ENCODE data around the gene HNRNPAB. TPM values are rescaled to one million over a fixed set of nuclear protein-coding genes. Genes with fewer than 3 reads are reported as not detected.

The HNRNPAB gene
- total RNA-seq, 1 donor from 2014 or later: 466 TPM

GRCh38 chr5:178201221-178201926 is 3.0 kb upstream of the HNRNPAB start:
- Mint-ChIP-seq H3K27me3 (ENCODE audit: low read depth) (peaks cover 12% of the 10 kb centered on the region), H3K4me3 (peak overlapping the region; percentile 69), H3K4me1 (peaks cover 14% of the 10 kb centered on the region), H3K27ac (ENCODE audit: unreplicated experiment) (no peak overlapping the region), H3K9me3 (no peaks in the 10 kb centered on the region), H3K36me3 (ENCODE audit: low read depth) (peaks cover 14% of the 10 kb centered on the region)
- TF ChIP-seq CTCF (conservative IDR thresholded peaks at IDR 0.05): no peak
- DNase-seq (ENCODE audit: low read depth, low spot score): no peak

GRCh38 chr5:178201927-178202235 is 2.5 kb upstream of the HNRNPAB start:
- Mint-ChIP-seq H3K4me1 (peaks cover 19% of the 10 kb centered on the region), H3K27me3 (ENCODE audit: low read depth) (peaks cover 15% of the 10 kb centered on the region), H3K4me3 (peak overlapping the region; percentile 69), H3K36me3 (ENCODE audit: low read depth) (peaks cover 19% of the 10 kb centered on the region), H3K9me3 (no peaks in the 10 kb centered on the region), H3K27ac (ENCODE audit: unreplicated experiment) (no peak overlapping the region)
- DNase-seq (ENCODE audit: low read depth, low spot score): no peak
- TF ChIP-seq CTCF (conservative IDR thresholded peaks at IDR 0.05): no peak

GRCh38 chr5:178202541-178202940 is 1.8 kb upstream of the HNRNPAB start:
- peak overlapping the region; percentile 86 for H3K4me3 Mint-ChIP-seq
- peaks cover 25% of the 10 kb centered on the region for H3K36me3 Mint-ChIP-seq (ENCODE audit: low read depth)
- no peak overlapping the region for H3K27ac Mint-ChIP-seq (ENCODE audit: unreplicated experiment)
- DNase-seq (ENCODE audit: low read depth, low spot score): no peak
- H3K9me3 Mint-ChIP-seq: no peaks in the 10 kb centered on the region
- no peak for TF ChIP-seq CTCF (conservative IDR thresholded peaks at IDR 0.05)
- H3K27me3 Mint-ChIP-seq (ENCODE audit: low read depth): peaks cover 17% of the 10 kb centered on the region
- H3K4me1 Mint-ChIP-seq: peaks cover 25% of the 10 kb centered on the region

- H3K4me3 Mint-ChIP-seq: peak overlapping the region; percentile 100
- peaks cover 26% of the 10 kb centered on the region for H3K27me3 Mint-ChIP-seq (ENCODE audit: low read depth)
- peaks cover 37% of the 10 kb centered on the region for H3K4me1 Mint-ChIP-seq
- TF ChIP-seq CTCF (conservative IDR thresholded peaks at IDR 0.05): no peak
- DNase-seq (ENCODE audit: low read depth, low spot score): no peak
- H3K27ac Mint-ChIP-seq (ENCODE audit: unreplicated experiment): peak overlapping the region; percentile 99
- no peaks in the 10 kb centered on the region for H3K9me3 Mint-ChIP-seq
- peaks cover 37% of the 10 kb centered on the region for H3K36me3 Mint-ChIP-seq (ENCODE audit: low read depth)
Observed at GRCh38 chr5:178203670-178204181, 607 bp upstream of the HNRNPAB start.

GRCh38 chr5:178204935-178205748 is 809 bp downstream of the HNRNPAB start:
- Mint-ChIP-seq H3K27ac (ENCODE audit: unreplicated experiment) (no peak overlapping the region), H3K4me3 (peak overlapping the region; percentile 95), H3K4me1 (peaks cover 50% of the 10 kb centered on the region), H3K9me3 (no peaks in the 10 kb centered on the region), H3K27me3 (ENCODE audit: low read depth) (peaks cover 40% of the 10 kb centered on the region), H3K36me3 (ENCODE audit: low read depth) (peaks cover 51% of the 10 kb centered on the region)
- peak; percentile 62 for DNase-seq (ENCODE audit: low read depth, low spot score)
- no peak for TF ChIP-seq CTCF (conservative IDR thresholded peaks at IDR 0.05)

Data from neural crest cell (in vitro differentiated cells).